IMR-90 (cell line): Measurements from ENCODE around the gene NUDCD2. TPM values are rescaled to one million over a fixed set of nuclear protein-coding genes. Genes with fewer than 3 reads are reported as not detected.

ENCODE experiments used
- ATAC-seq: fragments of 200-7000 bp; cut with Tn5 transposase; 2 replicates; pipeline ENCODE4 v1.9.1; 2020; ENCODE audit warnings: low read depth, mild to moderate bottlenecking, moderate library complexity
- BruUV-seq: library from RNA; stranded (reverse); fragments of 400-500 nt; replicated peaks from 2 replicates; lab custom pipeline; 2021; lab: Mats Ljungman, UMichigan
- CTCF ChIA-PET: fragments of 300-600 bp; formaldehyde crosslinking; extraction: SDS; loops from one replicate; lab custom pipeline; 2021; ENCODE audit warnings: antibody characterized with exemption; lab: Yijun Ruan, JAX
- POLR2A ChIA-PET: fragments of 300-600 bp; sonication (Branson Sonifier 250); formaldehyde crosslinking; loops from one replicate; lab custom pipeline; 2022; ENCODE audit warnings: antibody characterized with exemption; ENCODE audit not compliant: unreplicated experiment; lab: Charles Lee
- DNase-seq: peaks from one replicate; pipeline ENCODE4 v3.0.0; 2013
- H2AFZ ChIP-seq: replicated peaks from 2 replicates; pipeline ENCODE3; 2013; ENCODE audit warnings: low read length, mild to moderate bottlenecking; ENCODE audit not compliant: poor library complexity
- H2AK5ac ChIP-seq: 2 replicates; pipeline ENCODE4 v1.6.1; 2013; ENCODE audit warnings: low read depth, low read length, inconsistent platforms
- H2AK9ac ChIP-seq: replicated peaks from 2 replicates; pipeline ENCODE3; 2013; ENCODE audit warnings: mild to moderate bottlenecking, low read depth, low read length, moderate library complexity; ENCODE audit not compliant: poor library complexity
- H2BK120ac ChIP-seq: 2 replicates; pipeline ENCODE4 v1.6.1; 2013; ENCODE audit warnings: low read depth, low read length, inconsistent platforms
- H2BK15ac ChIP-seq: 3 replicates; pipeline ENCODE4 v1.6.1; 2013; ENCODE audit warnings: low read depth, low read length, inconsistent platforms
- H2BK20ac ChIP-seq: 2 replicates; pipeline ENCODE4 v1.6.1; 2013; ENCODE audit warnings: low read depth, mild to moderate bottlenecking, inconsistent platforms, low read length, moderate library complexity
- H2BK5ac ChIP-seq: 2 replicates; pipeline ENCODE4 v1.6.1; 2013; ENCODE audit warnings: mild to moderate bottlenecking, low read depth, low read length, inconsistent platforms; ENCODE audit not compliant: poor library complexity, severe bottlenecking
- H3K14ac ChIP-seq: replicated peaks from 2 replicates; pipeline ENCODE4 v1.6.1; 2013; ENCODE audit warnings: low read depth, low read length, inconsistent platforms
- H3K18ac ChIP-seq: 2 replicates; pipeline ENCODE4 v1.6.1; 2013; ENCODE audit warnings: low read depth, low read length, control low read depth
- H3K23ac ChIP-seq: 2 replicates; pipeline ENCODE4 v1.6.1; 2013; ENCODE audit warnings: low read depth, low read length, inconsistent platforms
- H3K27ac ChIP-seq: 2 replicates; pipeline ENCODE4 v1.5.1; 2013; ENCODE audit warnings: mild to moderate bottlenecking, control low read depth, low read length; ENCODE audit not compliant: insufficient read depth
- H3K27me3 ChIP-seq: 2 replicates; pipeline ENCODE4 v1.6.1; 2013; ENCODE audit warnings: low read length; ENCODE audit not compliant: control insufficient read depth, insufficient read depth
- H3K36me3 ChIP-seq: 2 replicates; pipeline ENCODE4 v1.6.1; 2013; ENCODE audit warnings: low read length, mixed read lengths; ENCODE audit not compliant: control insufficient read depth, insufficient read depth
- H3K4ac ChIP-seq: 2 replicates; pipeline ENCODE4 v1.6.1; 2013; ENCODE audit warnings: low read depth, low read length, inconsistent platforms
- H3K4me1 ChIP-seq: 2 replicates; pipeline ENCODE4 v1.6.1; 2013; ENCODE audit warnings: low read length, mixed read lengths; ENCODE audit not compliant: control insufficient read depth, insufficient read depth
- H3K4me2 ChIP-seq: 2 replicates; pipeline ENCODE4 v1.6.1; 2013; ENCODE audit warnings: low read depth, mild to moderate bottlenecking, control low read depth, low read length, moderate library complexity
- H3K4me3 ChIP-seq: 2 replicates; pipeline ENCODE4 v1.5.1; 2013; ENCODE audit warnings: low read depth, mild to moderate bottlenecking, control low read depth, low read length, moderate library complexity; ENCODE audit not compliant: insufficient read depth
- H3K56ac ChIP-seq: 2 replicates; pipeline ENCODE4 v1.6.1; 2013; ENCODE audit warnings: low read length, inconsistent platforms; ENCODE audit not compliant: insufficient read depth; ENCODE audit errors: extremely low read depth
- H3K79me1 ChIP-seq, 2 experiments: 2 replicates each; pipeline ENCODE4 v1.6.1; 2013; ENCODE audit warnings: low read length in 2 of 2, inconsistent platforms in 1 of 2, low read depth in 1 of 2
- H3K9ac ChIP-seq: 2 replicates; pipeline ENCODE4 v1.6.1; 2013; ENCODE audit warnings: low read depth, low read length, control low read depth
- H3K9me1 ChIP-seq: 2 replicates; pipeline ENCODE4 v1.6.1; 2013; ENCODE audit warnings: low read length, inconsistent platforms; ENCODE audit not compliant: insufficient read depth
- H3K9me3 ChIP-seq: 2 replicates; pipeline ENCODE4 v1.6.1; 2013; ENCODE audit warnings: low read length; ENCODE audit not compliant: control insufficient read depth, insufficient read depth
- H4K20me1 ChIP-seq: 2 replicates; pipeline ENCODE4 v1.6.1; 2013; ENCODE audit warnings: low read length, inconsistent platforms; ENCODE audit not compliant: insufficient read depth
- H4K5ac ChIP-seq: 2 replicates; pipeline ENCODE4 v1.6.1; 2013; ENCODE audit warnings: mild to moderate bottlenecking, low read depth, low read length, control low read depth
- H4K8ac ChIP-seq, 2 experiments: 2 replicates each; pipeline ENCODE4 v1.6.1; 2013; ENCODE audit warnings: low read depth in 2 of 2, low read length in 2 of 2, control low read depth in 1 of 2, inconsistent platforms in 1 of 2
- H4K91ac ChIP-seq: 2 replicates; pipeline ENCODE4 v1.6.1; 2013; ENCODE audit warnings: low read depth, low read length, inconsistent platforms; ENCODE audit not compliant: insufficient read depth
- CEBPB ChIP-seq: IDR thresholded peaks from 2 replicates; pipeline ENCODE4 v1.6.1; 2012; ENCODE audit warnings: low read depth, low read length, improper control_type of control experiment
- RFX5 ChIP-seq: IDR thresholded peaks from 2 replicates; pipeline ENCODE4 v1.8.0; 2012; ENCODE audit warnings: low read depth, mild to moderate bottlenecking, low read length, moderate library complexity
- WGBS, 2 experiments: methylation state at CpG; one replicate each; pipeline versions ENCODE4 v1.1.5 to v1.1.7; 2013; ENCODE audit warnings: missing lambda C conversion rate in 2 of 2; ENCODE audit not compliant: insufficient read length in 1 of 2; ENCODE audit errors: extremely low coverage in 2 of 2; 5-methylcytosine and 5-hydroxymethylcytosine counted together
- dilution Hi-C: fragments of 300-500 bp; cut with HindIII; formaldehyde crosslinking; loops from one replicate; pipeline ENCODE4 v1.14.3; 2018; ENCODE audit warnings: low sequenced_read_pairs; ENCODE audit not compliant: unreplicated experiment
- in situ Hi-C: fragments of 300-500 bp; cut with MboI; formaldehyde crosslinking; loops from 3 replicates; pipeline ENCODE4 v1.14.3; 2019; ENCODE audit warnings: low sequenced_read_pairs, inconsistent platforms, mixed read lengths
- intact Hi-C: fragments of 100-400 bp; cut with micrococcal nuclease; formaldehyde crosslinking; loops from 2 replicates; pipeline ENCODE4 v1.10.0; 2022
- polyA plus RNA-seq, 3 experiments: library from polyadenylated mRNA; depleted of rRNA; stranded (reverse); fragments of >200 nt; gene quantifications; 2 replicates each; pipeline ENCODE4 v1.2.3, GENCODE V29; 2012; ENCODE audit warnings: low replicate concordance in 1 of 3
- total RNA-seq: library from RNA; depleted of rRNA; stranded (reverse); fragments of >200 nt; gene quantifications from 2 replicates; pipeline ENCODE4 v1.2.3, GENCODE V29; 2012

NUDCD2 gene
- total and polyA plus RNA-seq, 2 of the 4 experiments (the other 2 are of a cell fraction) = 3.0 to 3.5 TPM

DNA sequence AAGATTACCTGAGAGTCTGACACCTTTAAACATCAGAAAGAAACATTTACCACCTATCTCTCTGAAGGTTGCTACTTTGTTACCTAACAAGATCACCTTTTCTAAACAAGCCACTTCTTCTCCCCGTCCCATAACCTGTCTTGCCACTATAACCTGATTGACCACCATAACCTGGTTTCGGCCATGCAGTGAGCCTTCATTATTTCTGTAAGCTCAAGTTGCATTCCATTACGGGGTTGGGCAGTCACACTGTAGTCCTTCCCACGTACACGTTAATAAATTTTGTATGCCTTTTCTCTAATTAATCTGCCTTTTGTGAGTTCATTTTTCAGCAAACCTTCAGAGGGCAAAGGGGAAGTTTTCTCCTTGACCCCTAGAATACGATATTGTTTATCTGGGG, 50.5 kb downstream of the NUDCD2 start:
- peaks cover 3% of the 10 kb centered on the region; the same call in 1 of the 2 replicates for H3K27me3 ChIP-seq
- no peak overlapping the region for H3K27ac ChIP-seq
- CTCF ChIA-PET = interaction anchor here (0.8 to 1.4 kb wide), 4 partner anchors 9 to 145 kb away, joined by 3 to 5 read pairs (median 4); partner anchors contain the start of gene CCNG1
- H3K56ac ChIP-seq = no peak overlapping the region
- no peak overlapping the region for H2BK120ac ChIP-seq
- ATAC-seq = no peak
- H3K9me1 ChIP-seq = no peaks in the 10 kb centered on the region
- POLR2A ChIA-PET = no interaction called here
- TF ChIP-seq CEBPB (no peak), RFX5 (no peak)
- dilution Hi-C loops (no loop called here), intact Hi-C loops (no loop called here), in situ Hi-C loops (no loop called here)
- H3K14ac ChIP-seq = no peak overlapping the region
- H2AK9ac ChIP-seq = no peak overlapping the region
- no peaks in the 10 kb centered on the region for H3K9me3 ChIP-seq
- H2BK5ac ChIP-seq = no peak overlapping the region
- H4K91ac ChIP-seq = no peak overlapping the region
- H3K36me3 ChIP-seq = no peaks in the 10 kb centered on the region
- no peak overlapping the region for H3K4ac ChIP-seq
- no peak overlapping the region for H2AK5ac ChIP-seq
- H3K18ac ChIP-seq = no peak overlapping the region
- DNase-seq = no peak
- no peak overlapping the region for H2AFZ ChIP-seq
- no peak overlapping the region for H2BK15ac ChIP-seq
- no peak overlapping the region for H3K9ac ChIP-seq
- no peak overlapping the region for H4K5ac ChIP-seq
- no peak overlapping the region for H4K8ac ChIP-seq
- WGBS, 2 experiments = no CpG with 5 or more reads among the region's 6 CpGs
- H2BK20ac ChIP-seq = no peak overlapping the region
- H3K4me3 ChIP-seq = no peak overlapping the region
- BruUV-seq = no TSS peak
- H3K4me2 ChIP-seq = no peak overlapping the region
- H3K23ac ChIP-seq = no peak overlapping the region
- no peaks in the 10 kb centered on the region for H4K20me1 ChIP-seq
- no peaks in the 10 kb centered on the region for H3K4me1 ChIP-seq
- no peaks in the 10 kb centered on the region for H3K79me1 ChIP-seq
